ENCODE measurements around the gene CDK15. TPM values are rescaled to one million over a fixed set of nuclear protein-coding genes. Genes with fewer than 3 reads are reported as not detected.
"Not testable (repeated sequence)": the region's sequence is repeated elsewhere in the genome, so short reads cannot be mapped to it uniquely, and the experiment has no call there.

CDK15 gene
- polyA plus RNA-seq, 4 donors = 0.91 to 1.4 (median 1.1) TPM

DNA sequence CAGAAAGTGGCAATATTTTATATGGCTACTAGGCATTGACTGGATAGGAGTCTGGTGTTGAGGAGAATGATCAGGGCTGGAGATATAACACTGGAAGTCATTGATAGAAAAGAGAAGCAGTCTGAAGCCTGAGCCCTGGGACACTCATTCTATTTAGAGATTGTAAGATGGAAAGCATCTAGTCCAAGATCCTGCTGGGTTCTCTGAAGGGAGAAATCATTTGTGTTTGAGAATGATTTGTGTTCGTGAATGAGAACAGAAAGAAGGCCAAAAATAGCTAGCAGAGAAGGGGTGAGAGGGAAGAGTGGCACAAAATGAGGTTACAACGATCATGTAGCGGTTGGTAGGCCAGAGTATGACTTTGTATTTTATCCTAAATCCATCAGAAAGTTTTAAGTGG, 18.0 kb upstream of the CDK15 start:
- no peak for DNase-seq (ENCODE audit: low read depth in 4 of 4, low spot score in 2 of 4)

DNA sequence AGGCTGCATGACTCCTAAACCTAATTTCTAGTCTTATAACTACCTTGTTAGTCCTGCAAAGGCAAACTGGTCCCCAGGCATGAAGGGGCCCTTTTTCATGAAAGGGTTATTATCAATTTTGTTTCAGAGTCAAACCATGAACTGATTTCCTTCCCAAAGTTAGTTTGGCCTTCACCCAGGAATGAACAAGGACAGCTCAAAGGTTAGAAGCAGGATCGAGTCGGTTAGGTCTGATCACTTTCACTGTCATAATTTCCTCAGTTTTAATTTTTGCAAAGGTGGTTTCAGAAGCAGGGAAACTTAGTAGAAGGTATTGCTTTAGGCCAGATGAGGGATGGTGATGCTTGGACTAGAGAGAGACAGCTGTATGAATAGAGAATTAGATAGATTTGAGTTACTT, 16.9 kb upstream of the CDK15 start:
- no peak for DNase-seq (ENCODE audit: low read depth in 4 of 4, low spot score in 2 of 4)

DNA sequence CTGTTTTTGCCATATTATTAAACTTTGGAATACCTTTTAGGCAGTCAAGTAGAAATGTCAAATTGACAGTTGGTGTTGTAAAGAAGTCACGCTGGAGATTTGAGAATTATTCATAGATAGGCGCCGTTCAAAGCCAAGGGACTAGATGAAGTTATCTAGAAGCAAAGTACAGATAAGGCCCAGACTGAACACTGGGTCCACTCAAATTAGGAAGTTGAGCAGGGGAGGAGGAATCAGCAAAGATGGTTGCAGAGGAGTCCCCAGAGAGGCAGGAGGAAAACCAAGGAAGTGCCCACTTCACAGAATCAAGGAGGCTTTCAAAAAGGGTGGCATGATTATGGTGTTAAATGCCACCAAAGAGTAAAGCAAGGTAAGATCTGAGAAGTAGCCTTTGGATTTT, 16.0 kb upstream of the CDK15 start:
- no peak for DNase-seq (ENCODE audit: low read depth in 4 of 4, low spot score in 2 of 4)

DNA sequence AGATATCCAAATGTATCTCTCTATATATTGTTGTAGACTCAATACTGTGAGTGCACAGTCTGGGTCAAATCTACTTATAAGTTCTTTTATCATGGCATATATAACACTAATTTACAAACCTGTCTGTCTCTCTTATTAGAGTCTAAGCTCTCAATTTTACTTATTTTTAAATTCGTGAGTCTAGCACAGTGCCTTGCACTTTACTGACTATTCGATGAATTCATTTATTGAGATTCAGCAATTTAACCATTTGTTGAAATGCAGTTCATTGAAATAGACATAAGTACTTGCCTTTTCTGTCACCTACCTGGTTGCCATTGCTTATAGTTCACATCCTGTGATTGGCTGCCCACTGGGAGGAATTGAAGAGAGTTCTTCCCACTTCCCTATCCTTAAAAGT, 15.3 kb upstream of the CDK15 start:
- no peak for DNase-seq (ENCODE audit: low read depth in 4 of 4, low spot score in 2 of 4)

DNA sequence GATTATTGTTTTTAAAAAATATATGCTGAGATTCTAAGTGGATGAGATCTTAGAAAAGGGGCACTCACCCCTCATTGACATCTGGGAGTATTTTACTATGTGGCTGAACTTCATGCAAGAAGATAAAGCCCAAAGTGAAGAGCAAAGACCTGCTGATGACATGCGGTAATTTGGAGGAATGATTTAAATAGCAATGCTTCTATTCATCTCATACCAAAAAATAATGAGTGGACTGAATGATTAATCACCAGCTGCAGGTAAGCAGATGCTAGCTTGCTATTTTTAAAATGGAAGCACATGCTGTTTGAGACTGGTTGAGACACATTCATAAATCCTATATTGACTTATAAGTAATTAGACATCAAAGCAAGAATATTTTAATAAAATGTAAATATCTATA, 12.7 kb upstream of the CDK15 start:
- no peak for DNase-seq (ENCODE audit: low read depth in 4 of 4, low spot score in 2 of 4)

DNA sequence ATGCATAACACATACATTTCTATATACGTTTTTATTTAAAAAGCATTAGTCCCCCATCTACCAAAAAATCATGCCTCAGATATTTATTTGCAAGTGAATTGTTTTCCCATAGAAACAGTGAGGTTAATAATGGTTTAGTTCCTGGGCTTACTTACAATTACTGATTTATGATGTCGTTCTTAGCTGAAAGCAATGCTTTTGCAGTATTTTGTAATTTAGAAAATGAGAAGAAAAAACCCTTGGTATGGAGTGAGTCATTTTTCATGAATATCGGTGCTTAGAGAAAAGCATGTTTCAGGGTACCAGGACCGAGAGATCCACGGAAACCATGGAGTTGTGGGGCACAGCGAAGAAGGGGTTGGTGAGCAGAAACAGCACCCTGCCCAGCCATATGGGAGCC, 12.0 kb upstream of the CDK15 start:
- DNase-seq (ENCODE audit: low read depth in 4 of 4, low spot score in 2 of 4) = no peak

DNA sequence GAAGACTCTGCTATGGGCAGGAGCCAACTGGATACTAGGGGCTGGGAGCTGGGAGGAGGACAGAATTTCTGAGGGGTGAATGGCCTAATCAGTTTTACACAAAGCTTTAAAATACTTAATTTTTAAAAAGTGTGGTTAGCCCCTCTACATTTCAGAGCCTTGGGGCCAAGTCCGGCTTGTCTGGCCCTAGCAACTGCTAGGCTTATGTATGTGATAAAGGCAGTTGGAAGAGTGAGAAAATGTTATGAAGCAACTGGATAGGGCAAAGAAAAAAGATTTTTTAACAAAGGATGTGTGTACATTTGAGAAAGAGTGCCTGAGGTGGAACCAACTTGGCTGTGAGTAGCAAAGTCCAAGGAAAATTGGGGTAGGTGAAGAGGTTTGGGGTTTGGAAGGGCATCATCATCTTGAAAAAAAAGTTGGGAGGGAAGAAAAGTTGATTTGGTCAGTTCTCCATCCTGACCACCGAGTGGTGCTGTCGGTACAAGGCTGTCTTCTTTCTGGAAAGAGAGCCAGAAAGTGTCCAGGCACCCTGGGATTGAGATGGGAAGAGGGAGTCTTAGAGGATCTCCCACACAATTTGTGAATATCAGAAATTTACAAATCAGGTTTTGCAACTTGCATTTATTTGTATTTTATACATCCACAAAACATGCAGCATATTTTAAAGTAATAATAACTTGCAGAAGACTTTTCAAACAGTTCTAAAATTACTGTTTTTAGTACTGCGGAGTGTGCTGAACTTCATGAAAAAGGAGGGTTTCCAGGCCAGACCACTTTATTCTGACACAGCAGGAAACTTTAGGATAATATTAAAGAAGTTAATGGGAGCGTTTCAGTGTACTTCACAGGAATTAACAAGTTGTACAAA, 10.5 kb upstream of the CDK15 start:
- DNase-seq (ENCODE audit: low read depth in 4 of 4, low spot score in 2 of 4) = no peak

DNA sequence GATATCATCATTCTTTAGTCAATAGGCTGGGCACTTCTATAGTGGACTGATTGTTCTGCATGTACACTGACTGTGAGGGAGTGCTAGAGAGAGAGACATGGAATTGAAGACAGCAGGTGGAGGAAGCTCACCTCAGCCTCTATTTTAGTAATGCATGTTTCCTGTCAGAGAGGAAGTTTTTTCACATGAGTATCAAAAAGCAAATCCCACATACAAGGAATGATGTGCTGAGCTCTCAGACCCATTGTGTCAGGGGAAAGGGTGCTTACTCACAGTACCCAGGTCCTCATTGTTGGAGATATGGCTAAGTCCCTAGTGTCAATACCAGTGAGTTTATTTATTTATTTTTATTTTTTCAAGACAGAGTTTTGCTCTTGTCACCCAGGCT, 9.9 kb upstream of the CDK15 start:
- no peak for DNase-seq (ENCODE audit: low read depth in 4 of 4, low spot score in 2 of 4)

DNA sequence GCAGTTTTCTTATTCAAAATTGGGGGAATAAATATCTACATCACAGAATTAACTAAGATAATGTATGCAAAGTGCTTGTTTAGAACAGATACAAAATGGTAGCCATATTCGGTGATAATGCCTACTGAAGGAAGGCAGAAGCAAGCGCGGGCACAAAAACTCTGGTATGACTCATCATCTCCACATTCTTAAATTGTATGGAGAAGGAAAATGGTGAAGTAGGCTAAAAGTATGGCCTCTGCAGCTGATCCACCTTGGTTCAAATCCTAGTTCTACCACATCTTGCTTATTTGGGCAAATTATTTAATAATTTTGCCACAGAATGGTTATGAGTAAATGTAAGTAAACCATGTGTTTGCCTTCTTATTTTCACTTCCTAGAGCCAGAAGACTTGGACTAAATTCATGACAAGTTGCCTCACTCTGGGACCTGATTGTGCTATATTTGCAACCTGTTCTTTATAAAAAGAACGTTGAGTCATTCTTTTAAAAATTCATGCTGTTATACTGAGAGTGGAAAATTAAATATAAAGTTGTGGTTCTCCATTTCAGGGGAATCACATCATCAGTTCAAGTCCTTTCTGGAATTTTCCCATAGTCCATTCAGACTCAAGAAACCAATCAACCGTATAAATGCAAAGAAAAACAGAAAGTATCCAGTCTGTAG, 9.0 kb upstream of the CDK15 start:
- DNase-seq (ENCODE audit: low read depth in 4 of 4, low spot score in 2 of 4) = no peak

DNA sequence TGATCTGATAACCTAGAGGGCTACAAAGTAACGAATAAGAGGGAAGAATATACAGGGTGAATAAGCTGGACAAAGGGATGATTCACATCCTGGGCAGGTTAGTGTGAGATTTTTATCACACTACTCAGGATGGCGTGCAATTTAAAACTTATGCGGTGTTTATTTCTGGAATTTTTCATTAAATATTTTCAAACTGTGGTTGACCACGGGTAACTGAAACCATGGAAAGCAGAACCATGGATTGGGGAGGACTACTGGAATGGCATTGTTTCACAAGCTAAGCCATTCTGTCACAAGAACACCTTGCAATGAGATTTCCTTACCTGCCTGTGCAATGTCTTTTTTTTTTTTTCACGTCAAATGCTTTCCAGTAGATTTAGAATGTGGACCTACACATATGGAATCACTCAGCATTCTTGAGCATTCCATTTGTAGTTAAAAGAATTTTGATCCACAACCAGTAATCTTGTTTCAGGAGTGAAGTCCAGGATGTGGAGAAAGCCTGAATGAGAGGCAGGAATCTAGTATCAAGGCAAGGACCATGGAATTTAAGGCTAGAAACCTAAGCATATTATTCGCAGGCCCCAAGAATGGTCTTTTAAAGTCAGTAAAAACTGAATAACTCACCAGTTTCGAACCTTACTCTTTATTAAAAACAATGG, 8.0 kb upstream of the CDK15 start:
- DNase-seq (ENCODE audit: low read depth in 4 of 4, low spot score in 2 of 4) = no peak

DNA sequence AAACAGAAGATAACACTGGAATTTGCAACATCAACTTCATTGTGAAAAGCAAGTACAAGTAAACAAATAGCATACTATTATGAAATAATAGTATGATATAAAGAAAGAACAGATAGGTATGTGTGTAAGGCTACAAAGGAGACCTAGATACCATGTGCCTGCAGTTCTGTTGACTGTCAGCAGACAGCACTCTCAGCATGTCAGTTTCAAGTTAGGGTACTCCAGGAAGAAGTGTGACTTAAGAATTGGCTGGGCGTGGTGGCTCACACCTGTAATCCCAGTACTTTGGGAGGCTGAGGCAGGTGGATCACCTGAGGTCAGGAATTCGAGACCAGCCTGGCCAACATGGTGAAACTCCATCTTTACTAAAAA, 7.4 kb upstream of the CDK15 start:
- not testable (repeated sequence) for DNase-seq (ENCODE audit: low read depth in 4 of 4, low spot score in 2 of 4)

DNA sequence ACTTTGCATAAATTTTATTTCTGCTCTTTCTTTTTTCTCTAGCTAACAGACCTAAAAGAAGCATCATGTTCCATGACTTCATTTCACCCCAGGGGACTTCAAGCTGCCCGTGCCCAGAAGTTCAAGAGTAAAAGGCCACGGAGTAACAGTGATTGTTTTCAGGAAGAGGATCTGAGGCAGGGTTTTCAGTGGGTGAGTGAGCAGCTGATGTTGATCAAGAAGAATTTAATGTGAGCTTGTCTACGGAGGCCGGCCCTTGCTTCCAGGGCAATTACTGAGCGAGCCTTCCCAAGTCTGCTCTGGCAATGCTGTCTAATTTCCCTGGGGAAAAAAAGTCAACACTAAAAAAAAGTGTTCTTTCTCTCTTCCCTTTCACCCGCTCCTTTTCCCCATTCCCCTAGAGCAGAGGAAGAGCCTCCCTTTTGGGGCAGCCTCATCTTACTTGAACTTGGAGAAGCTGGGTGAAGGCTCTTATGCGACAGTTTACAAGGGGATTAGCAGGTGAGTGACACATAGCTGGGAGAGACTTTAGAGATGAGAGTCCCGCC, 1.2 kb downstream of the CDK15 start:
- peak in 2 of 4 donors; percentile 59 to 68 for DNase-seq (ENCODE audit: low read depth in 4 of 4, low spot score in 2 of 4)

DNA sequence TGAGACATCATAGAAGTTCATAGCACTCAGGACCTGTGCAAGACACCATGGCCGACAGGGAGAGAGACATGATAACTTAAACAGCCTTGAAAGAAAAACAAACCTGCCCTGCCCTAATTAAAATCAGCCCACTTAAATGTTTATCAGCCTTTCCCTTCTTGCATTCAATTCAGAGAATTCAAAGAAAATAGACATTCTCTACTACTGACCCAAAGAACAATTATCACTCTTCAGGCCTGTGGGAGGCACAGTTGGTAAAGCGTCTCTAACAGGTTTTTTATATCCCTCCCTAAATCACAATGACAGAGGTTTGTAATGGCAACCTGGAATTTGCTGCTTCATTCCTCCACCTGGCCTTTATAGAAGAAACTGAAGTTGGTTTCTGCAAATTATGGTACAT, 1.7 kb downstream of the CDK15 start:
- DNase-seq (ENCODE audit: low read depth in 4 of 4, low spot score in 2 of 4) = peak in 1 of 4 donors; percentile 69

DNA sequence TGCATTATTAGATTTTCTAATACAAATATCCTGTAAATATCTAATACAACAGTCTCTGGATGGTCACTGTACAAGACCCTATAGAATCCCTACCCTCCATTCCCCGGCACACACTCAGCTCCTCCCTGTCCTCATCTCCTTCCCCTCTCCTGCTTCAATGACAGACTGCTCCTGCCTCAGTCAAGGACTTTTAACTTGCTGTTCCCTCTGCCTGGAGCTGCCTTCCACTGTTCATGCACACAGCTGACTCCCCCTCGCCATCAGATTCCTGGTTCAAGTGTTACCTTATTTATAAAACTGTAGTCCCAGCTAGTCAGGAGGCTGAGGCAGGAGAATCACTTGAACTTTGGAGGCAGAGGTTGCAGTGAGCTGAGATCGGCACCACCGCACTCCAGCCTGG, 3.3 kb downstream of the CDK15 start:
- DNase-seq (ENCODE audit: low read depth in 4 of 4, low spot score in 2 of 4) = no peak

DNA sequence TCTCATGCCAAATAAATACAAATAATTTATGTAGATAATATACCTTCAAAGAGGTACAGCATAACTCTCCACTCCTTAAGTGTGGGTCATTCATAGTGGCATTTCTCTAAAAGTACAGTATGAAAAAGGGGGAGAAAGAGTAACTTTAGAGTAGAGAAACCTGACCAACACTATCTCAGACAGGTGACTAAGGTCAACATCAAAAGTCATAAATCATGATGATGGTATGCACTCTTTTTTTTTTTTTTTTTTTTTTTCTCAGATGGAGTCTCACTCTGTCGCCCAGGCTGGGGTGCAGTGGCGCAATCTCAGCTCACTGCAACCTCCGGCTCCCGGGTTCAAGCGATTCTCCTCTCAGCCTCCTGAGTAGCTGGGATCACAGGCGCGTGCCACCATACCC, 4.3 kb downstream of the CDK15 start:
- not testable (repeated sequence) for DNase-seq (ENCODE audit: low read depth in 4 of 4, low spot score in 2 of 4)

DNA sequence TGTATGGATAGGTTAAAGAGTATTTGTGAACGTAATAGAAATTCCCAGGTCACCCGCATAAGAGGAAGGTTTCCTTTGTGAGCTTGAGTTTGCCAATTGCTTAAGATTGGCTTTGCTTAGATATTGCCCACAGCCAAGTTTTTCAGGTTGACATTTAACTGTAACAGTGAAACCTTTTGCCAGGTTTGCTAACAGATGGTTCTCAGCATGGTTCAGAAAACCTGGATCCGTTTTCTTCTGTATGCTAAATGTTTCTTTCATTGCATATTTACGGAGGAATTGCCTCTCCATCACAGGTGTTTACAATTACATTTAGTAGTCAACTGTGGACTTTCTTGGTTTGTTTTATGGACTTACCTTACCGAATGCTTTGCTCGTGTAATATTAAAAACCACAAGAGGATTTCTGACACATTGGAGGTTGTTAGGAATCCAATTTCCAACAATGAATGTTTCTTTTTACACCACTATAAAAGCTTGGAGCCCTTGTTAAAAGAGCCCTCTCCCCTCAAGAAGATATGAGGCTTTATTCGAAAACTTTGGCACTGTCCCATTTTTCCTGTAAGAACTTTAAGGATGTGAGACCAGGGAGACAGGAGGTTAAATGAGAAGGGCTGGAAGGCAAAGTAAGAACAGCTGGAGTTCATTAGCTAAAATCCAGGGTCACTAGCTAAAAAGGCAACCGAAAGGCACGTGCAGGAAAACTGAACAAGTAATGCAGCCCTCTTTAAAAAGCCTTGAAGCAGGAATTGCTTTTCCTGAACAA, 7.8 kb downstream of the CDK15 start:
- peak in 1 of 4 donors; percentile 29 for DNase-seq (ENCODE audit: low read depth in 4 of 4, low spot score in 2 of 4)

DNA sequence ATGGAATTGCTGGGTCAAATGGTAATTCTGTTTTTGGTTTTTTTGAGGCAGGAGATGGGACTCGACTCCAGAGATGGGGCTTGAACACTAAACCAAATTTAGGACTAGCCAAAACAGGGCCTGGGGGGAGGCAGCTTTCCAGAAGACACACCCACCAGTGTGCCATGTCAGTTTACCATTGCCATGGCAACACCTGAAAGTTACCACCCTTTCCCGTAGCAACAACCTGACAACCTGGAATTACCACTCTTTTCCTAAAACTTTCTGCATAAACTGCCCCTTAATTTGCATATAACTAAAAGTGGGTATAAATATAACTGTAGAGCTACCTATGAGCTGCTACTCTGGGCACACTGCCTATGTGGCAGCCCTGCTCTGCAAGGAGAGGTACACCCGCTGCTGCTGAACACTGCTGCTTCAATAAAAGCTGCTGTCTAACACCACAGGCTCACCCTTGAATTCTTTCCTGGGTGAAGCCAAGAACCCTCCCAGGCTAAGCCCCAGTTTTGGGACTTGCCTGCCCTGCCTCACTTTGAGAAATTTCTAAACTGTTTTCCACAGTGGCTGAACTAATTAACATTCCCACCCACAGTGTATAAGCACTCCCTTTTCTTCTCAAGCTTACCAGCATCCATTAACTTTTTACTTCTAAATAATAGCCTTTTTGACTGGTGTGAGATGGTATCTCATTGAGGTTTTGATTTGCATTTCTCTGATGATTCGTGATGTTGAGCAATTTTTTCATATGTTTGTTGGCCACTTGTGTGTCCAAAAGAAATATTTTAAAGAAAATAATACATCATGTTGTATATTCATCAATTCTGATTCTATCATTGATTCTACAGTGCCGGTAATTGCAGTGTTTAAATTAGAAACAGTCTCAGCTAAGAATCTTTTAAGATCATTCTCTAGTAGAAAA, 10.6 kb downstream of the CDK15 start:
- no peak for DNase-seq (ENCODE audit: low read depth in 4 of 4, low spot score in 2 of 4)

DNA sequence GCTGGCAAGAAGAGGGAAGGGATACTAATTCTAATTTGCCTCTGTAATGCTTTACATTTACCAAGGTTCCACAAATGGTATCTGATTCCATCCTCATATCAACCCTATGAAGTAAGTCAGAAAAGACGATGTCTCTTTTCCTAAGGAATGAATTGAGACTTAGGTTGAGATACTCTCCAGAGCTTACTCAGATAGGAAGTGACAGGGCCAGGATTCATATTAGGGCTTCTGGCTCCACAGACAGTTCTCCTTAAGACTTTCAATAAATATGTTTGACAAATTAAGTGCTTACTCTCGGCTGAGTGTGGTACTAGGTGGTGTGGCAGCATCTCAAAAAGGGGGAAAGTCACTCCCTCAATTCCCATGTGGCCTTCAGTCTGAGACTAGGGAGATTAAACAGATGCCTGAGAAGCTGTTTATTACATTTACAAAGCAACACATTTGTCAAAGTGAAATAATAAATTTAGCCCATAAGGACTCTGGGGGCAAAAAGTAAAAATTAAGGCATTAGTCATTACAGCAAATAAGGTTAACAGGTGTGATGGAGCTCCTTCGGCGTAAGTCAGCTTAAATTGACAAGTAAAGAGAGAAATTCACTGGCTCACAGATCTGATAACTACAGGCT, 14.2 kb downstream of the CDK15 start:
- DNase-seq (ENCODE audit: low read depth in 4 of 4, low spot score in 2 of 4) = no peak

DNA sequence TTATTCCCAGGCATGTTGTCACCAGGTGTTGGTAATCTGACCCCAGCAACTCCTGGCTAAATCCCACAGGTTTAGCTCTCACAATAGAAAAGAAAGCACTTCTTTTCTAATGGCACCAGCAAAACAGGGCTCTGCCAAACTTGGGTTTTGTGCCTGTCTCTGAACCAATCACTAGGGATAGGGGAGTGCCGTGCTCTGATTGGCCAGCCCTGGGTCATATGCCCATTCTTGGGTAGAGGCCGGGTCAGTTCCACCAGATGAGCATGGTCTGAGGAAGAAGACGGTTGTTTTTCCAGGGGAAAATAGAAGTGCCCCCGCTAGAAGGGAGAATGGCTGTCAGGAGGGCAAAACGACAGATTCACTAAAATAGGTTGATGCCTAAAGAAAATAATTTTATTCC, 14.7 kb downstream of the CDK15 start:
- DNase-seq (ENCODE audit: low read depth in 4 of 4, low spot score in 2 of 4) = no peak
